ENCODE measurements around the gene ARHGEF12.

DNA sequence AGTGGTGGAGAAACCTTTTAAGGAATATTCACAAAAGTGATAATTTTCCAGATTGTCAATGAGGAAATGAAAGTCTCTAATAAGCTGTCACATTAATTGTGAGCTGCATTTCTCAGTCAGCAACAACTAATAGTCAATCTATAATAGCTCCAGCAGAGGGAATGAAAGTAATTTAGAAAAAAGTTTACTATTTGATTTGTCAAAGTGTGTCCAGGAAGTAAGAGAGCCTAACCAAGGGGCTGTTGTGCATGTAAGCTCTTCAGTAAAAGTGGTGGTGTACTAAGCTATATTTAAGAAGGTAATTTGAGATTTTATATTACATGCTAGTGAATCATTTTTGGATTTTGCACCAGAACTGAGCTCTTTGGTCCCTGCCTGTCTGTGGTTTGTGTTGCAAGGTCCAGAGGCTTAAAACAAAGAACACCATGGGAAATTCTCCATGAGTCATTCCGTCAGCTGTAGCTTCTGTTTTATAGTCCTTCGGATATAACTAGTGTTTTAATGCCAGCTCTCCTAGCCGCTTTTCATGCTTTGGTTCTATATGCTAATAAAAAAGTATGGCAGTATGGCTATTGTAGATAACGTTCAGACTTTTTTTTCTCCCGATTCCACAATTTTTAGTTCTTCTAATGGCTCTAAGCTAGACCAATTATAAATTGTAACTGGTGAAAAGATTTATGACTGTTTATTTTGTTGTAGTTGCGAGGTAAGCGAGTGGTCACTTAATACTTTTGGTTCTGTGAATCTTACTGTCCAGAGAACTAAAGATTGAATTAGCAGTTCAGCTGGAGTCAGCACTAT, 64.6 kb downstream of the ARHGEF12 start:
- TF ChIP-seq, protein P1, sequence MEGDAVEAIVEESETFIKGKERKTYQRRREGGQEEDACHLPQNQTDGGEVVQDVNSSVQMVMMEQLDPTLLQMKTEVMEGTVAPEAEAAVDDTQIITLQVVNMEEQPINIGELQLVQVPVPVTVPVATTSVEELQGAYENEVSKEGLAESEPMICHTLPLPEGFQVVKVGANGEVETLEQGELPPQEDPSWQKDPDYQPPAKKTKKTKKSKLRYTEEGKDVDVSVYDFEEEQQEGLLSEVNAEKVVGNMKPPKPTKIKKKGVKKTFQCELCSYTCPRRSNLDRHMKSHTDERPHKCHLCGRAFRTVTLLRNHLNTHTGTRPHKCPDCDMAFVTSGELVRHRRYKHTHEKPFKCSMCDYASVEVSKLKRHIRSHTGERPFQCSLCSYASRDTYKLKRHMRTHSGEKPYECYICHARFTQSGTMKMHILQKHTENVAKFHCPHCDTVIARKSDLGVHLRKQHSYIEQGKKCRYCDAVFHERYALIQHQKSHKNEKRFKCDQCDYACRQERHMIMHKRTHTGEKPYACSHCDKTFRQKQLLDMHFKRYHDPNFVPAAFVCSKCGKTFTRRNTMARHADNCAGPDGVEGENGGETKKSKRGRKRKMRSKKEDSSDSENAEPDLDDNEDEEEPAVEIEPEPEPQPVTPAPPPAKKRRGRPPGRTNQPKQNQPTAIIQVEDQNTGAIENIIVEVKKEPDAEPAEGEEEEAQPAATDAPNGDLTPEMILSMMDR (IDR thresholded peaks at IDR 0.05), result peak in 1 of 4 experiments; percentile 4
- no peak for TF ChIP-seq POLR2A (IDR thresholded peaks at IDR 0.05)

Data from uterus (tissue), 2 donors.